Amygdala (tissue), 56 donors: Measurements from ENCODE around the gene LILRB5.
A peak's percentile ranks its signal among the peaks of the same experiment; 100 is the strongest.
"Not testable (repeated sequence)": the region's sequence is repeated elsewhere in the genome, so short reads cannot be mapped to it uniquely, and the experiment has no call there.

ENCODE experiments used
- DNase-seq, 56 donors: peaks; one replicate each; lab custom pipeline; 2025; lab: John Stamatoyannopoulos, UW

The LILRB5 gene

GRCh38 chr19:54218960-54219661, 38.0 kb downstream of the LILRB5 start:
- no peak for DNase-seq

- DNase-seq = no peak
Observed at GRCh38 chr19:54218259-54218658, 38.8 kb downstream of the LILRB5 start.

GRCh38 chr19:54217517-54218247, 39.4 kb downstream of the LILRB5 start:
- DNase-seq = not testable (repeated sequence)

GRCh38 chr19:54216869-54217268, 40.2 kb downstream of the LILRB5 start:
- DNase-seq = no peak

GRCh38 chr19:54214734-54215133, 42.3 kb downstream of the LILRB5 start:
- DNase-seq = not testable (repeated sequence)

- DNase-seq = not testable (repeated sequence)
Observed at GRCh38 chr19:54214217-54214616, 42.9 kb downstream of the LILRB5 start.

GRCh38 chr19:54211235-54211634, 45.8 kb downstream of the LILRB5 start:
- no peak for DNase-seq

- DNase-seq = peak in 50 of 56 donors; percentile 6 to 86 (median 61)
Observed at GRCh38 chr19:54209811-54210494, 47.1 kb downstream of the LILRB5 start.

GRCh38 chr19:54209058-54209810, 47.8 kb downstream of the LILRB5 start:
- DNase-seq = peak in 27 of 56 donors; percentile 21 to 71 (median 54)

GRCh38 chr19:54208784-54209057, 48.4 kb downstream of the LILRB5 start:
- no peak for DNase-seq

- DNase-seq = peak in 36 of 56 donors; percentile 7 to 74 (median 38)
Observed at GRCh38 chr19:54207983-54208783, 48.9 kb downstream of the LILRB5 start.

GRCh38 chr19:54207676-54207982, 49.4 kb downstream of the LILRB5 start:
- DNase-seq = no peak

GRCh38 chr19:54207193-54207592, 49.9 kb downstream of the LILRB5 start:
- DNase-seq = not testable (repeated sequence)

- no peak for DNase-seq
Observed at GRCh38 chr19:54206831-54207177, 50.3 kb downstream of the LILRB5 start.

- DNase-seq = no peak
Observed at GRCh38 chr19:54206030-54206830, 50.8 kb downstream of the LILRB5 start.

GRCh38 chr19:54204767-54205468, 52.2 kb downstream of the LILRB5 start:
- no peak for DNase-seq

- no peak for DNase-seq
Observed at GRCh38 chr19:54203151-54203611, 53.9 kb downstream of the LILRB5 start.

GRCh38 chr19:54201980-54202379, 55.1 kb downstream of the LILRB5 start:
- no peak for DNase-seq
